Mesothelial cell of epicardium (in vitro differentiated cells): ENCODE results near the gene GBX2. TPM values are rescaled to one million over a fixed set of nuclear protein-coding genes. Genes with fewer than 3 reads are reported as not detected.

Experiments
- DNase-seq, 2 experiments: peaks; one replicate each; pipeline ENCODE4 v3.0.0; 2021; ENCODE audit warnings: low spot score in 2 of 2; ENCODE audit not compliant: unreplicated experiment in 2 of 2
- H3K27ac Mint-ChIP-seq: 2 replicates; pipeline ENCODE4 v1.8.0; 2021; ENCODE audit warnings: mixed read lengths
- H3K27me3 Mint-ChIP-seq: 2 replicates; pipeline ENCODE4 v1.8.0; 2021; ENCODE audit warnings: low read depth, mixed read lengths
- H3K36me3 Mint-ChIP-seq: 2 replicates; pipeline ENCODE4 v1.8.0; 2021; ENCODE audit warnings: mixed read lengths
- H3K4me1 Mint-ChIP-seq: 2 replicates; pipeline ENCODE4 v1.8.0; 2021; ENCODE audit warnings: mixed read lengths
- H3K4me3 Mint-ChIP-seq: 2 replicates; pipeline ENCODE4 v1.8.0; 2021; ENCODE audit warnings: mild to moderate bottlenecking, moderate library complexity, mixed read lengths
- H3K9me3 Mint-ChIP-seq: 2 replicates; pipeline ENCODE4 v1.8.0; 2021; ENCODE audit warnings: mixed read lengths
- CTCF ChIP-seq: fragments of 200-600 bp; sonication (generic); IDR thresholded peaks from one replicate; pipeline ENCODE4 v1.5.0; 2021; ENCODE audit warnings: antibody characterized with exemption; ENCODE audit not compliant: unreplicated experiment
- total RNA-seq: library from RNA; stranded (reverse); gene quantifications from 3 replicates; pipeline ENCODE4 v1.2.1, GENCODE V29; 2021

The GBX2 gene
- total RNA-seq, 1 donor from 2014 or later: 0.40 TPM

- Mint-ChIP-seq H3K4me3 (no peak overlapping the region), H3K4me1 (peaks cover 14% of the 10 kb centered on the region)
Measured at GRCh38 chr2:236161531-236161930, 6.7 kb downstream of the GBX2 start.

GRCh38 chr2:236161082-236161462 lies 7.1 kb downstream of the GBX2 start:
- TF ChIP-seq CTCF: no peak
- Mint-ChIP-seq H3K4me1 (peaks cover 9% of the 10 kb centered on the region), H3K9me3 (no peaks in the 10 kb centered on the region), H3K27ac (no peak overlapping the region), H3K36me3 (no peaks in the 10 kb centered on the region), H3K4me3 (no peak overlapping the region), H3K27me3 (peaks cover 92% of the 10 kb centered on the region)
- DNase-seq: no peak

More at GRCh38 chr2:236161531-236161930, 6.7 kb downstream of the GBX2 start:
- no peak for TF ChIP-seq CTCF
- no peaks in the 10 kb centered on the region for H3K36me3 Mint-ChIP-seq
- DNase-seq: no peak
- no peak overlapping the region for H3K27ac Mint-ChIP-seq
- peaks cover 92% of the 10 kb centered on the region for H3K27me3 Mint-ChIP-seq
- no peaks in the 10 kb centered on the region for H3K9me3 Mint-ChIP-seq

GRCh38 chr2:236160366-236161081 lies 7.7 kb downstream of the GBX2 start:
- peaks cover 9% of the 10 kb centered on the region for H3K4me1 Mint-ChIP-seq
- peaks cover 92% of the 10 kb centered on the region for H3K27me3 Mint-ChIP-seq
- H3K4me3 Mint-ChIP-seq: no peak overlapping the region
- DNase-seq: no peak
- H3K36me3 Mint-ChIP-seq: no peaks in the 10 kb centered on the region
- TF ChIP-seq CTCF: no peak
- no peak overlapping the region for H3K27ac Mint-ChIP-seq
- no peaks in the 10 kb centered on the region for H3K9me3 Mint-ChIP-seq

- no peak overlapping the region for H3K27ac Mint-ChIP-seq
- DNase-seq: no peak
- no peaks in the 10 kb centered on the region for H3K9me3 Mint-ChIP-seq
- peaks cover 4% of the 10 kb centered on the region for H3K4me1 Mint-ChIP-seq
- no peaks in the 10 kb centered on the region for H3K36me3 Mint-ChIP-seq
- H3K27me3 Mint-ChIP-seq: peaks cover 92% of the 10 kb centered on the region
- H3K4me3 Mint-ChIP-seq: no peak overlapping the region
- TF ChIP-seq CTCF: no peak
Measured at GRCh38 chr2:236159778-236160170, 8.4 kb downstream of the GBX2 start.

- no peak for DNase-seq
- Mint-ChIP-seq H3K4me1 (peaks cover 2% of the 10 kb centered on the region), H3K9me3 (peaks cover 3% of the 10 kb centered on the region), H3K4me3 (no peak overlapping the region), H3K27ac (no peak overlapping the region), H3K36me3 (no peaks in the 10 kb centered on the region), H3K27me3 (peaks cover 95% of the 10 kb centered on the region)
- TF ChIP-seq CTCF: no peak
Measured at GRCh38 chr2:236158969-236159777, 9.0 kb downstream of the GBX2 start.
